Inferior parietal cortex (tissue), 1 donor: Measurements from ENCODE around the gene CRTAC1.

Experiments
- DNase-seq: peaks from one replicate; pipeline ENCODE4 v3.0.0-alpha.2; 2016; ENCODE audit errors: extremely low spot score

Gene CRTAC1

DNA sequence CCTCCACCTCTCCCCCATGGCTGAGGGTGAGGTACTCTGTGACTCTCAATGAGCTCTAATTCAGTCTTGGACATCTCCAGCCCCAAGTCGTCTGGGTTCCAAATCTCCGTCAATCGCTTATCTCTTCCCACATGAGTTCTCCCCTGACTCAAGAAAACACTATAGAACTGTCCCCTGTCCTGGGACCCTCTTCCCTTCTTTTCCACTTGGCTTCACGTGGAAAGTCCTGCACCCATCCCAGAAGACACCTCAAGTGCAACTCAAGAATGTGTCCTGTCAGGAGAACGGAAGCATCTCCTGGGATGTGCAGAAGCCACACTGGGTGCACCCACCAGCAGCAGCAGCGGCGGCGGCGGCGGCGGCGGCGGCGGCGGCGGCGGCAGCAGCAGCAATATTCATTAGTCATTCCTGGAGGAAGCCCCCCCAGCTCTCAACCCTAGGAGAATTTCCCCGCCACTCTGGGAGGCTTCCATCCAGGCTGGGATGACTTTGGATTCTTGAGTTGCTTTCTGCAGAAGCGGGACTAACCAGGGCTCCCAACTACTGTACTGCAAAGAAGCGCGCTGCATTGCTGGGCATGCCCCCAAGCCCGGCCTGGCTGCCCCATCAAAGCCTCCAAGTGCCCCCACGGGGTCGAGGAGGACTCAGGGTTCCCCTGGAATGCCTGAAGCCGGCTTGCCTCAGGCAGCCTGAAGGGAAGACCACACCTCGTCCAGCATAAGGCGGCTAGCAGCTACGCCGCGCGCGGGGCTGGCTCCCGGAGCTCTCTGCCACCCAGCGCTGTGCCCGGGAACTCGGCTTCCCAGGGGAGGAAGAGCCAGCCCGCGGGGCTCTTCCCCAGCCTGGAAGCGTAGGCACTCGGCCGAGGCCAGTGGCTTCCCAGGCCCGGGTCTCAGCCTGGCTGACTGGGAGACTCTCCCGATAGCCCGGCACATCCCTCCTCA is 1.0 kb downstream of the CRTAC1 start:
- no peak for DNase-seq

- peak; percentile 72 for DNase-seq
These were observed 2.2 kb downstream of the CRTAC1 start for GRCh38 chr10:98028168-98028770.

GRCh38 chr10:98023024-98023423 is 7.4 kb downstream of the CRTAC1 start:
- no peak for DNase-seq

DNA sequence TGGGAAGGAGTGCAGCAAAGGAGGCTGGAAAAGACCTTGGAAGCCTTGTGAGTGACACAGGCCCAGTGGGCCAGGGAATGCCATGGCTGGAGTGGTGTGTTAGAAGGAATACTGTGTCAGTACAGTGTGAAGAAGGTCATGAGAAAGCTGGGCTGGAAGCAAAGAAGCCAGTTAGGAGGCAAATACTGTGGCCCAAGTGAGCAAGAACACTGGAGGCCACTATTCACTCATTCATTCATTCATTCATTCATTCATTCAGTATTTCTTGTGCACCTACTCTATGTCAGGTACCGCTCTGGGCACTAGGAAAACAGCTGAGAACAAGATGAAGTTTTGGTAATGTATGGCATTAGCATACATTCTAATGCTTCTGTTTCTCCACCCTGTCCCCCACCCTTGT is 9.6 kb downstream of the CRTAC1 start:
- DNase-seq: no peak

- DNase-seq: no peak
These were observed 10.2 kb downstream of the CRTAC1 start for GRCh38 chr10:98020254-98020653.

DNA sequence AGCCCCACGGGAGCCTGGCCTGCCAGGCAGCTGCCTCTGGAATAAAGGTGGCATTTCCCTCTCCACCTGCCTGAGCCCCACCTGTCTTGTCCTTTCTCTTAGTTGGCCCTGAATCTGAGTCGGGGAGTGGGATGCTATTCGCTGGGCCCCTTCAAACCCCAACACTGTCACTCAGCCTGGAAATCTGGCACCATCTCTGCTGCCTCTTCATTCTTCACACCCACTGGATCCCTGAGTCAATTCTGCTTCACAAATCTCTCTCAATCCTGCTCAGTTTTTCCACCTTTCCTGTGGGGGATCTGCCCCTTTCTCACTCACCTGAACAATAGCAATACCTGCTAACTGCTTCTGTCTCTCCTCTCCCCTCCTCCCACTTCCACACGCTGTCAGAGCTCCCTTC is 10.6 kb downstream of the CRTAC1 start:
- DNase-seq: no peak

DNA sequence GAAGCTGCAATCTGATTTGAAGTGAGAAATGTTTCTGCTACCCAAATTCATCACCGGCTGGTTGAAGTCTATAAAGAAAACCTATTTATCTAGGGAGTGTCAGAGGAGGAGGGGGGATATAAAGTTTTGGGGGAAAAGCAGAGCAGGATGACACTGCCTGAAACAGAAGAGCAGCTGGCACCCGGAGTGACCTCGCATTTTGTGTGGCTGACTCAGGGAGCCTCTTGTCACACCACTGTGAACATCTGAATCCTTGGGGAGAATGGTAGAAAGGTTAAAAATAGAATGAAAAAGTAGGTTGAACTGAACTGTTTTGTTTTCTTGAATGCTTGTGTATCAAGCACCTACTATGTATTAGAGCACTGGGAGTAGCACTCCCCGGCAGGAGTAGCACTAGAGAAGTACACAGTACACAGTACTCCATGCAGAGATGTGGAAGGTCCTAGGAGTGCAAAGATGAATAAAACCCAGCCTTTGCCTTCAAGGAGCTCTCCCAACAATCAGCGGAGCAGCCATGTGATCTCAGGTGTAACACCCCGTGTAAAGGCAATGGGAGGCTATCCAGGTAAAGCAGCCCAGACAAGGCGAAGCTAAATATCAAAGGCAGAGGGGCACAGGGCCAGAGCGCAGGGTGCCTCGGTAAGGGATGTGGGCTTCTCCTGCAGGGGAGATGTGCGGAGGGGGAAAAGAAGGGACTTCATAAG is 13.5 kb downstream of the CRTAC1 start:
- no peak for DNase-seq

GRCh38 chr10:98013776-98014175 is 16.6 kb downstream of the CRTAC1 start:
- no peak for DNase-seq

DNA sequence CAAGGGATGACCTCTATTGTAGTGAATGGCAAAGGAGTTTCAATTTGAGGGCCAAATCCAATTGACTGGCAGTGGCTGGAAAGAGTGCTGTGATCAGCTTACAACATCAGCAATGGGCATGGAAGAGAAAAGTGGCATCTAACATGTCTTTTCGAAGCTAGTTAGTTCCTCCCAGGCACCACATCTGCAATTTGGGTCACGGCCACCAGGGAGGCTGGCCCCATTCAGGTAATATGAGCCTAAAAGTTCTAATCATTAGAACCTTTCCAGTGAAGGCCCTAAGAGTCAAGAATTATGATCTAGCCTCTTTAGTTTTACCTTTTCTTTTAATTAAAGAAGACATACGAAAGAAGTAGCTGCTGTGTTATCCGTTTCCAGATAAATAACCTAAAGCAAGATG is 17.3 kb downstream of the CRTAC1 start:
- no peak for DNase-seq

DNA sequence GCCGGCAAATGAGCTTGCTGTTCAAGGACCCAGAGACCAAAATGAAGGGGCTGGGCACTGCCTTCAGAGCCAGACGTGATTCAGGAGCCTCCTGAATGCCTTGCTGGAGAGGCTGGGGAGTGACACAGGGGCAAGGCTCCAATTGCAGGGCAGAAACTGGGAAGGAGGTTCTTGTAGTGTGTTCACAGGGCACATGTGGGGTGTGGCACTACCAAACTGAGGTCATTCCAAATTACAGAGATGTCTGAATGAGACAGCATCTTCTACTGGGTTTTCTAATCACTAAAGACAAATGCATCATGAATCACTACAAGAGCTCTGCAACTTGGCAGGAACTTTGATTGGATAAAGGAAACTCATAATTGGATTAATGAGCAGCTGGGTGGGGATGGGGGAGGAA is 17.8 kb downstream of the CRTAC1 start:
- no peak for DNase-seq

- no peak for DNase-seq
These were observed 19.3 kb downstream of the CRTAC1 start for GRCh38 chr10:98010939-98011685.

GRCh38 chr10:98006266-98006665 is 24.2 kb downstream of the CRTAC1 start:
- DNase-seq: no peak

GRCh38 chr10:98001736-98002135 is 28.7 kb downstream of the CRTAC1 start:
- no peak for DNase-seq

DNA sequence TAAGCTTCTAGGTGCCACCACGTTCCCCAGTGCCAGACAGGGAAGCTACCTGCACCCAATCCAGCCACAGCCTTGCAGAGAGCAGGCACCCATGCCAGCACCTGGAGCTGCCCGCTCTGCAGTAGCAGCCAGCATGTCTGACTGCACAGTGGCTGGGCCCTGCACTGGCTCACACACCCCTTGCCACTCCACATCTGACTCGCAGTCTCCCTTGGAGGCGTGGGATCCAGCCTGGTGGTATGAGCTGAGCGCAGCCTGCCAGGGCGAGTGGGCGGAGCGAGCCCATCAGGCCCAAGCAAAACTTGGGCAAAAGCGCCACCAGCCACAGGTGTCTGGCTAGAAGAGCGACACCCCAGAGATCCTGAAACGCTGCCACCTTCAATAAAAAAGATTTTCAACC is 30.1 kb downstream of the CRTAC1 start:
- DNase-seq: no peak

DNA sequence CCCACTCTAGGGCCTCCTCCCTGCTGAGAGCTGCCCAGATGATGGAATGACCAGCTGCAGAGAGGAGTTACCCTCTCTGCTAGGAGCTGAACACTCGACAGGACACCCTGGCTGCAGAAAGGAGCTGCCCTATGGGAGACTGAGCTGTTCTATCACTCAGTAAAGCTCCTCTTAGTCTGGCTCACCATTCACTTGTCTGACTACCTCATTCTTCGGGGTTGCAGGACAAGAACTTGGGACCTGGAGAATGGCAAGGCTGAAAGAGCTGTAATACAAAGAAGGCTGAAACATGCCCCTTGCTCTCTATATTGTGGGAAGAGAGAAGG is 30.5 kb downstream of the CRTAC1 start:
- no peak for DNase-seq

- DNase-seq: no peak
These were observed 31.1 kb downstream of the CRTAC1 start for GRCh38 chr10:97999066-97999922.

DNA sequence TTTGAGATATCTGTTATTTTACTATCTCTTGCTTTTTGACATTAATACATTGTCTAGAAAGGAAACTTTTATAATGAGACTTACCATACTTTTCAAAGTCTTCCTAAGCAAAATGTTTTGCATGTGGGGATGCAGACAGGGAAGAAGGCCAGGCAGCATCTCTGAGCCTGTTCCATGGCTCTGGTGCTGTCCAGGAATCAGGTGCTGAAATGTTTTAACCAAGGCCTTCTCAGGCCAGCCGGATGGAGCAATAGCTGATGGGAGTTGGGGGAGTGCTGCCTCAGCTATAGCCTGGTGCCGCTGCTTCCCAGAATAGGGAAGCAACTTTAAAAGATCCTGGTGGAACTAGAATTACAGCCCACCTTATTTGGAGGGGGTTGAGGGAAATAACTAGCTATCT is 38.5 kb downstream of the CRTAC1 start:
- no peak for DNase-seq

DNA sequence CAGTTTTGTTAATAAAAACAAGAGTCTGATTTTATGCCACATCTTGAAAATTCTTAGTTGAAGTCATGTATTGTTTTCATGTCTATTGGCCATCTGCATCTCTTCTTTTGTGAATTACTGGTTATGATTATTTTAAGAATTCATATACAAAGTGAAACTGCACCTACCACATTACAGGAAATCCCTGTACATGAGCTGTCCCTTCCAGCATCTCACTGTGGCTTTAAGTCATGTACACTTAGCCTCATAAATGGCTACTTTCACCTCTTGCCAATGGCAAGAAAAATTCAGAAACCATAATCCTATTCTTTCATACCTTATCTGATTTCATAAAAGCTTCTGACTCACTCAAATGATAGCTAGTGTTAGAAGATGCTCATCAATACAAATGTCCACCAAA is 48.6 kb downstream of the CRTAC1 start:
- DNase-seq: no peak

GRCh38 chr10:97977673-97978072 is 52.7 kb downstream of the CRTAC1 start:
- peak; percentile 38 for DNase-seq

- no peak for DNase-seq
These were observed 54.8 kb downstream of the CRTAC1 start for GRCh38 chr10:97975598-97975997.
